ENCODE measurements around the gene ARSK.

Gene ARSK

DNA sequence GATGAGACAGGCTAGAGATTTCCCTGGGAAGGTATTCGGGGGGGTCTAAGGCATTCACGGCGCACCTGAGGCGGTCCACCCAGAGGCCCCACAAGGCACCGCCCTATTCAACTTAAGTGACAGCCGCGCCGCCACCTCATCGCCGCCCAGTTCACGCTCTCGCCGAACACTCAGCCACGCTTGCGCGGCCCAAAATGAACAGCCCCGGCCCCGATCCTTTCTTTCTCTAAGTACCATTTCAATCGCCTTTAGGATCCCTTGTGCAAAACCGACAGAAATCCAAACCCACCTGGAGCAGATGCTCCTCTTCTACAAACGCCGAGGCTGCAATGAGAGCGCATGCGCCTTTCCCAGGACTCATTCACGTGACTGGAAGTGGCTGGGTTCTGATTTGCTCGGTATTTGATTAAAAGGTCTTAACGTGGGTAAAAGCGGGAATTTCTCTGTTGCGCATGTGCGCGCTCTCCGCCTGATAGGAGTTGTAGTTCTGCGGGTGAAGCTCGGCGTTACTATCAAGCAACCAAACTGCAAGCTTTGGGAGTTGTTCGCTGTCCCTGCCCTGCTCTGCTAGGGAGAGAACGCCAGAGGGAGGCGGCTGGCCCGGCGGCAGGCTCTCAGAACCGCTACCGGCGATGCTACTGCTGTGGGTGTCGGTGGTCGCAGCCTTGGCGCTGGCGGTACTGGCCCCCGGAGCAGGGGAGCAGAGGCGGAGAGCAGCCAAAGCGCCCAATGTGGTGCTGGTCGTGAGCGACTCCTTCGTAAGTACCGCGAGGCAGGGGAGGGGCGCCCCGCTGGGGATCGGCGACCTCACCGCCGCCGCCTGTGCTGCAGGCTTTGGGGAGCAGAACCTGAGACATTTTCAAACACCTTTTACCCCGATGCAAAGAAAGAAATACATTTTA lies at the start of gene ARSK, which contains the start of gene SKIC3 (continued):
- TF ChIP-seq, protein P1, sequence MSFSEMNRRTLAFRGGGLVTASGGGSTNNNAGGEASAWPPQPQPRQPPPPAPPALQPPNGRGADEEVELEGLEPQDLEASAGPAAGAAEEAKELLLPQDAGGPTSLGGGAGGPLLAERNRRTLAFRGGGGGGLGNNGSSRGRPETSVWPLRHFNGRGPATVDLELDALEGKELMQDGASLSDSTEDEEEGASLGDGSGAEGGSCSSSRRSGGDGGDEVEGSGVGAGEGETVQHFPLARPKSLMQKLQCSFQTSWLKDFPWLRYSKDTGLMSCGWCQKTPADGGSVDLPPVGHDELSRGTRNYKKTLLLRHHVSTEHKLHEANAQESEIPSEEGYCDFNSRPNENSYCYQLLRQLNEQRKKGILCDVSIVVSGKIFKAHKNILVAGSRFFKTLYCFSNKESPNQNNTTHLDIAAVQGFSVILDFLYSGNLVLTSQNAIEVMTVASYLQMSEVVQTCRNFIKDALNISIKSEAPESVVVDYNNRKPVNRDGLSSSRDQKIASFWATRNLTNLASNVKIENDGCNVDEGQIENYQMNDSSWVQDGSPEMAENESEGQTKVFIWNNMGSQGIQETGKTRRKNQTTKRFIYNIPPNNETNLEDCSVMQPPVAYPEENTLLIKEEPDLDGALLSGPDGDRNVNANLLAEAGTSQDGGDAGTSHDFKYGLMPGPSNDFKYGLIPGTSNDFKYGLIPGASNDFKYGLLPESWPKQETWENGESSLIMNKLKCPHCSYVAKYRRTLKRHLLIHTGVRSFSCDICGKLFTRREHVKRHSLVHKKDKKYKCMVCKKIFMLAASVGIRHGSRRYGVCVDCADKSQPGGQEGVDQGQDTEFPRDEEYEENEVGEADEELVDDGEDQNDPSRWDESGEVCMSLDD (tag by site-specific recombination; IDR thresholded peaks at IDR 0.05): peak; percentile 73; the same call in 1 of the 2 replicates
- no peak for TF ChIP-seq PRDM6 (tag by site-specific recombination; IDR thresholded peaks at IDR 0.05)
- 0 out of 2 replicates have a peak, but pooled peaks have one; percentile 22 for TF ChIP-seq ZNF610 (tag by site-specific recombination; IDR thresholded peaks at IDR 0.05; ENCODE audit: borderline replicate concordance)
- peak; percentile 70 for TF ChIP-seq SP2 (tag by site-specific recombination; IDR thresholded peaks at IDR 0.05)
- TF ChIP-seq ZNF777 (tag by site-specific recombination; IDR thresholded peaks at IDR 0.05; ENCODE audit: borderline replicate concordance): no peak
- peak; percentile 88 for TF ChIP-seq ZBTB20 (tag by site-specific recombination; IDR thresholded peaks at IDR 0.05)
- no peak for TF ChIP-seq ZNF521 (tag by site-specific recombination; IDR thresholded peaks at IDR 0.05)
- no peak for TF ChIP-seq IKZF3 (tag by site-specific recombination; IDR thresholded peaks at IDR 0.05)
- TF ChIP-seq ZNF2 (tag by site-specific recombination; IDR thresholded peaks at IDR 0.05): peak; percentile 98
- peak; percentile 83 for TF ChIP-seq GLIS2 (tag by site-specific recombination; IDR thresholded peaks at IDR 0.05)
- TF ChIP-seq ZNF501 (tag by site-specific recombination; IDR thresholded peaks at IDR 0.05): peak; percentile 88
- no peak for TF ChIP-seq ZNF266 (tag by site-specific recombination; IDR thresholded peaks at IDR 0.05; ENCODE audit: low read depth)
- TF ChIP-seq ZFHX2 (tag by site-specific recombination; conservative IDR thresholded peaks at IDR 0.05): peak; percentile 56
- TF ChIP-seq MEIS1 (CRISPR knock-in tag; IDR thresholded peaks at IDR 0.05; ENCODE audit: borderline replicate concordance): no peak
- TF ChIP-seq ZNF791 (tag by site-specific recombination; IDR thresholded peaks at IDR 0.05): no peak
- TF ChIP-seq ZNF701 (tag by site-specific recombination; IDR thresholded peaks at IDR 0.05): no peak
- TF ChIP-seq ZNF707 (tag by site-specific recombination; IDR thresholded peaks at IDR 0.05): no peak
- TF ChIP-seq, protein P2, sequence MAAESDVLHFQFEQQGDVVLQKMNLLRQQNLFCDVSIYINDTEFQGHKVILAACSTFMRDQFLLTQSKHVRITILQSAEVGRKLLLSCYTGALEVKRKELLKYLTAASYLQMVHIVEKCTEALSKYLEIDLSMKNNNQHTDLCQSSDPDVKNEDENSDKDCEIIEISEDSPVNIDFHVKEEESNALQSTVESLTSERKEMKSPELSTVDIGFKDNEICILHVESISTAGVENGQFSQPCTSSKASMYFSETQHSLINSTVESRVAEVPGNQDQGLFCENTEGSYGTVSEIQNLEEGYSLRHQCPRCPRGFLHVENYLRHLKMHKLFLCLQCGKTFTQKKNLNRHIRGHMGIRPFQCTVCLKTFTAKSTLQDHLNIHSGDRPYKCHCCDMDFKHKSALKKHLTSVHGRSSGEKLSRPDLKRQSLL (tag by site-specific recombination; IDR thresholded peaks at IDR 0.05): no peak
- peak; percentile 71 for TF ChIP-seq OSR2 (tag by site-specific recombination; IDR thresholded peaks at IDR 0.05)
- no peak for TF ChIP-seq ZBTB21 (tag by site-specific recombination; IDR thresholded peaks at IDR 0.05)
- no peak for TF ChIP-seq ZNF514 (tag by site-specific recombination; IDR thresholded peaks at IDR 0.05)
- no peak for TF ChIP-seq ZFP3 (tag by site-specific recombination; IDR thresholded peaks at IDR 0.05; ENCODE audit: low read depth)
- no peak for TF ChIP-seq ZNF768 (tag by site-specific recombination; IDR thresholded peaks at IDR 0.05)
- no peak for TF ChIP-seq REPIN1 (tag by site-specific recombination; IDR thresholded peaks at IDR 0.05; ENCODE audit: low read depth)
- TF ChIP-seq ZIC2 (tag by site-specific recombination; IDR thresholded peaks at IDR 0.05): peak; percentile 85
- TF ChIP-seq, protein P3, sequence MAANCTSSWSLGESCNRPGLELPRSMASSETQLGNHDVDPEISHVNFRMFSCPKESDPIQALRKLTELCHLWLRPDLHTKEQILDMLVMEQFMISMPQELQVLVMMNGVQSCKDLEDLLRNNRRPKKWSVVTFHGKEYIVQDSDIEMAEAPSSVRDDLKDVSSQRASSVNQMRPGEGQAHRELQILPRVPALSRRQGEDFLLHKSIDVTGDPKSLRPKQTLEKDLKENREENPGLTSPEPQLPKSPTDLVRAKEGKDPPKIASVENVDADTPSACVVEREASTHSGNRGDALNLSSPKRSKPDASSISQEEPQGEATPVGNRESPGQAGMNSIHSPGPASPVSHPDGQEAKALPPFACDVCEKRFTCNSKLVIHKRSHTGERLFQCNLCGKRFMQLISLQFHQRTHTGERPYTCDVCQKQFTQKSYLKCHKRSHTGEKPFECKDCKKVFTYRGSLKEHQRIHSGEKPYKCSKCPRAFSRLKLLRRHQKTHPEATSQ (tag by site-specific recombination; IDR thresholded peaks at IDR 0.05): no peak
- no peak for TF ChIP-seq ZNF132 (tag by site-specific recombination; IDR thresholded peaks at IDR 0.05; ENCODE audit: borderline replicate concordance)
- TF ChIP-seq KLF16 (tag by site-specific recombination; IDR thresholded peaks at IDR 0.05): no peak
- no peak for TF ChIP-seq ZNF202 (tag by site-specific recombination; IDR thresholded peaks at IDR 0.05; ENCODE audit: borderline replicate concordance)
- no peak for TF ChIP-seq ZNF214 (tag by site-specific recombination; IDR thresholded peaks at IDR 0.05; ENCODE audit: borderline replicate concordance)
- TF ChIP-seq, protein P4, sequence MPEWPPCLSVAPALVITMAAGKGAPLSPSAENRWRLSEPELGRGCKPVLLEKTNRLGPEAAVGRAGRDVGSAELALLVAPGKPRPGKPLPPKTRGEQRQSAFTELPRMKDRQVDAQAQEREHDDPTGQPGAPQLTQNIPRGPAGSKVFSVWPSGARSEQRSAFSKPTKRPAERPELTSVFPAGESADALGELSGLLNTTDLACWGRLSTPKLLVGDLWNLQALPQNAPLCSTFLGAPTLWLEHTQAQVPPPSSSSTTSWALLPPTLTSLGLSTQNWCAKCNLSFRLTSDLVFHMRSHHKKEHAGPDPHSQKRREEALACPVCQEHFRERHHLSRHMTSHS (tag by site-specific recombination; IDR thresholded peaks at IDR 0.05): no peak
- TF ChIP-seq ZNF416 (tag by site-specific recombination; IDR thresholded peaks at IDR 0.05): no peak
- TF ChIP-seq ZNF600 (tag by site-specific recombination; IDR thresholded peaks at IDR 0.05): peak; percentile 98
- no peak for TF ChIP-seq ZNF677 (tag by site-specific recombination; IDR thresholded peaks at IDR 0.05)

Measured in HEK293 (cell line).